Measurements from ENCODE around the gene RAPGEF1.

DNA sequence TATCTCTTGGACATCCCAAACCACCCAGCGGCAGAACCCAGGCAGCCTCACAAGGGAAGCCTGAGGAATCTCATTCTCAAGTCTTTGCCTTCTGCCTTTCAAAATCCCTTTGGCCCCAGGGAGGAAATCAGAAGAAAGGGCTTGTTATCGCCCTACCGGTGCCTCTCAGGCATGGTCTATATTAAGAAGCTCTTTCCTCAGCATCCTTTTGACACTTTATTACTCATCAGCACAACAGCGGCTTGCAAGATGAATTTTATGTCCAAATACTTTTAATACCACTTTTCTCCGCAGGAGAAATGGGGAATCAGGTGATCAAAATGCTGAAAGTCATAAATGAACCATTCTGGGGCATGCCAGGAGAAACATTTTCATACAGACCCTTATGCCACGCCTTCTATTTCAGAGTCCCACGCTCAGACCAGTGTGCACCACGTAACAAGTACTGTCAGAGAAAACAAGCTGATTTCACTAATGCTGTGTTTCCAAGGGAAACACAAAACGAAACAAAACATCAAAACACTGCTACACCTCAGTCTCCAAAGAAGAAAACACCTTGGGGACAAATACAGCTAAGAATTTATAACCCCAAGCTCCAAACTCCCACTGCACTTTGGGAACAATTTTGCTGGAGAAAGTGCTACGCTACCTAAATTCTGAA lies 30.0 kb downstream of the RAPGEF1 start:
- no peak for TF ChIP-seq CTCF (conservative IDR thresholded peaks at IDR 0.05 in 1 of 2, IDR thresholded peaks at IDR 0.05 in 1 of 2; ENCODE audit: low read depth in 1 of 2, low read length in 2 of 2)
- TF ChIP-seq EZH2 (IDR thresholded peaks at IDR 0.05; ENCODE audit: low read length, missing control alignments), result no peak

All from fibroblast of lung (primary cell).